Tibial nerve (tissue), 4 donors: ENCODE results near the gene DBF4. TPM values are rescaled to one million over a fixed set of nuclear protein-coding genes. Genes with fewer than 3 reads are reported as not detected.
"Not testable (repeated sequence)": the region's sequence is repeated elsewhere in the genome, so short reads cannot be mapped to it uniquely, and the experiment has no call there.

Source experiments
- DNase-seq, 2 donors: peaks; one replicate each; pipeline ENCODE4 v3.0.0-alpha.2; 2019; ENCODE audit warnings: low spot score in 2 of 2
- H3K27ac ChIP-seq, 4 donors: fragments of 200-600 bp; sonication (generic) in 3 of 4; one replicate each; pipeline ENCODE4 v1.5.1; 2017 to 2019; ENCODE audit warnings: mild to moderate bottlenecking in 1 of 4
- H3K27me3 ChIP-seq, 2 donors: fragments of 200-600 bp; sonication (generic) in 1 of 2; one replicate each; pipeline versions ENCODE4 v1.5.1 to v1.6.0; 2017 to 2019
- H3K36me3 ChIP-seq, 3 donors: fragments of 200-600 bp; sonication (generic); one replicate each; pipeline ENCODE4 v1.5.1; 2018 to 2019
- H3K4me1 ChIP-seq, 4 donors: fragments of 200-600 bp; sonication (generic) in 3 of 4; one replicate each; pipeline ENCODE4 v1.5.1; 2017 to 2019
- H3K4me3 ChIP-seq, 4 donors: fragments of 200-600 bp; sonication (generic) in 3 of 4; one replicate each; pipeline ENCODE4 v1.5.1; 2017 to 2019; ENCODE audit warnings: mild to moderate bottlenecking in 1 of 4, moderate library complexity in 1 of 4
- H3K9me3 ChIP-seq, 4 donors: fragments of 200-600 bp; sonication (generic) in 3 of 4; one replicate each; pipeline ENCODE4 v1.5.1; 2017 to 2019
- CTCF ChIP-seq, 5 experiments: fragments of 200-600 bp in 3 of 5; fragments of 450-650 bp in 2 of 5; sonication (generic) in 3 of 5; IDR thresholded peaks; one replicate each; pipeline ENCODE4 v1.5.1; 2016 to 2019; ENCODE audit warnings: antibody characterized with exemption in 5 of 5, mild to moderate bottlenecking in 3 of 5, moderate library complexity in 2 of 5
- EP300 ChIP-seq, 2 donors: sonication (generic); formaldehyde crosslinking; IDR thresholded peaks; one replicate each; pipeline ENCODE4 v1.6.1; 2017; ENCODE audit warnings: antibody characterized with exemption in 2 of 2, mild to moderate bottlenecking in 1 of 2
- POLR2A ChIP-seq, 2 donors: fragments of 450-650 bp; IDR thresholded peaks; one replicate each; pipeline ENCODE4 v1.6.1; 2017; ENCODE audit warnings: antibody characterized with exemption in 2 of 2, mild to moderate bottlenecking in 2 of 2, moderate library complexity in 2 of 2
- WGBS, 2 donors: methylation state at CpG; one replicate each; pipeline ENCODE4 v1.1.5; 2018; 5-methylcytosine and 5-hydroxymethylcytosine counted together
- total RNA-seq, 4 donors: library from RNA; depleted of rRNA; stranded (reverse); fragments of >200 nt; gene quantifications; one replicate each; pipeline ENCODE4 v1.1.0, GENCODE V29; 2016

DBF4 gene
- total RNA-seq, 4 donors from 2014 or later = 10.3 to 23.6 (median 20.1) TPM

- H3K27me3 ChIP-seq = no peaks in the 10 kb centered on the region
- no peak overlapping the region for H3K4me3 ChIP-seq
- 89 to 91% methylated on average over 3 of the region's 3 CpGs for WGBS, 2 donors
- H3K36me3 ChIP-seq = no peaks in the 10 kb centered on the region
- no peaks in the 10 kb centered on the region for H3K9me3 ChIP-seq
- no peak for DNase-seq
- H3K27ac ChIP-seq = no peak overlapping the region
- no peaks in the 10 kb centered on the region for H3K4me1 ChIP-seq
- TF ChIP-seq EP300 (IDR thresholded peaks at IDR 0.05) = no peak
- no peak for TF ChIP-seq CTCF (IDR thresholded peaks at IDR 0.05)
- no peak for TF ChIP-seq POLR2A (IDR thresholded peaks at IDR 0.05)
These were observed 68.3 kb downstream of the DBF4 start for GRCh38 chr7:87944547-87944946.

DNA sequence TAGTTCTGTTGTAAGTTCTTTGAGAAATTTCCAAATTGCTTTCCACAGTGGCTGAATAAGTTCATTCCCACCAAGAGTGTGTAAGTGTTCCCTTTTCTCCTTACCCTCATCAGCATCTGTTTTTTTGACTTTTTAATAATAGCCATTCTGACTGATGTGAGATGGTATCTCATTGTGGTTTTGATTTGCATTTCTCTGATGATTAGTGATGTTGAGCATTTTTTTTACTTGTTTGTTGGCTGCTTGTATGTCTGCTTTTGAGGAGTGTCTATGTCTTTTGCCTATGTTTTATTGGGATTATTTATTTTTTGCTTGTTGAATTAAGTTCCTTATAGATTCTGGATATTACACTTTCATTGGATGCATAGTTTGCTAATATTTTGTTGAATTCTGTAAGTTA lies 69.6 kb downstream of the DBF4 start:
- not testable (repeated sequence) for DNase-seq, H3K27ac ChIP-seq, H3K27me3 ChIP-seq, H3K36me3 ChIP-seq, H3K4me1 ChIP-seq, H3K4me3 ChIP-seq, H3K9me3 ChIP-seq

- H3K27ac ChIP-seq = no peak overlapping the region
- no peaks in the 10 kb centered on the region for H3K9me3 ChIP-seq
- H3K4me1 ChIP-seq = no peaks in the 10 kb centered on the region
- H3K36me3 ChIP-seq = no peaks in the 10 kb centered on the region
- no peak for DNase-seq
- no peaks in the 10 kb centered on the region for H3K27me3 ChIP-seq
- TF ChIP-seq POLR2A (IDR thresholded peaks at IDR 0.05) (no peak), EP300 (IDR thresholded peaks at IDR 0.05) (no peak), CTCF (IDR thresholded peaks at IDR 0.05) (no peak)
- H3K4me3 ChIP-seq = no peak overlapping the region
These were observed 72.1 kb downstream of the DBF4 start for GRCh38 chr7:87948371-87948770.

Other genes with a start within 250 kb of the DBF4 start
- 10 to 100 TPM in 1 of 4 donors, 1 to 10 TPM in 3; 3.5 to 10.8 (median 4.9) TPM for gene RUNDC3B, start 248.1 kb upstream of the DBF4 start, total RNA-seq
- gene SLC25A40, start 133 bp upstream of the DBF4 start, total RNA-seq = 10 to 100 TPM; 11.8 to 32.1 (median 23.8) TPM
- 1 to 10 TPM; 3.6 to 8.6 (median 5.1) TPM for gene ADAM22, start 57.8 kb downstream of the DBF4 start, total RNA-seq